ENCODE measurements around the gene DUSP2.

- TF ChIP-seq, protein P1, sequence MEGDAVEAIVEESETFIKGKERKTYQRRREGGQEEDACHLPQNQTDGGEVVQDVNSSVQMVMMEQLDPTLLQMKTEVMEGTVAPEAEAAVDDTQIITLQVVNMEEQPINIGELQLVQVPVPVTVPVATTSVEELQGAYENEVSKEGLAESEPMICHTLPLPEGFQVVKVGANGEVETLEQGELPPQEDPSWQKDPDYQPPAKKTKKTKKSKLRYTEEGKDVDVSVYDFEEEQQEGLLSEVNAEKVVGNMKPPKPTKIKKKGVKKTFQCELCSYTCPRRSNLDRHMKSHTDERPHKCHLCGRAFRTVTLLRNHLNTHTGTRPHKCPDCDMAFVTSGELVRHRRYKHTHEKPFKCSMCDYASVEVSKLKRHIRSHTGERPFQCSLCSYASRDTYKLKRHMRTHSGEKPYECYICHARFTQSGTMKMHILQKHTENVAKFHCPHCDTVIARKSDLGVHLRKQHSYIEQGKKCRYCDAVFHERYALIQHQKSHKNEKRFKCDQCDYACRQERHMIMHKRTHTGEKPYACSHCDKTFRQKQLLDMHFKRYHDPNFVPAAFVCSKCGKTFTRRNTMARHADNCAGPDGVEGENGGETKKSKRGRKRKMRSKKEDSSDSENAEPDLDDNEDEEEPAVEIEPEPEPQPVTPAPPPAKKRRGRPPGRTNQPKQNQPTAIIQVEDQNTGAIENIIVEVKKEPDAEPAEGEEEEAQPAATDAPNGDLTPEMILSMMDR (IDR thresholded peaks at IDR 0.05), result no peak
- no peak for TF ChIP-seq POLR2A (IDR thresholded peaks at IDR 0.05)
Observed at GRCh38 chr2:96136129-96136720, 9.0 kb downstream of the DUSP2 start.

Data from body of pancreas (tissue), 4 donors.